HuH-7.5 (cell line): ENCODE results near the gene DCLK2.

Source experiments
- DNase-seq: peaks from one replicate; pipeline ENCODE4 v3.0.0; 2011; ENCODE audit warnings: low spot score

The DCLK2 gene

GRCh38 chr4:150119492-150119891 is 41.2 kb downstream of the DCLK2 start:
- peak; percentile 6 for DNase-seq

GRCh38 chr4:150123087-150123486 is 44.8 kb downstream of the DCLK2 start:
- DNase-seq = no peak

GRCh38 chr4:150123796-150124677 is 45.8 kb downstream of the DCLK2 start:
- no peak for DNase-seq

GRCh38 chr4:150126201-150126863 is 48.1 kb downstream of the DCLK2 start:
- no peak for DNase-seq

- no peak for DNase-seq
These were observed 48.6 kb downstream of the DCLK2 start for GRCh38 chr4:150126864-150127203.

- DNase-seq = no peak
These were observed 49.5 kb downstream of the DCLK2 start for GRCh38 chr4:150127757-150128156.

- no peak for DNase-seq
These were observed 52.7 kb downstream of the DCLK2 start for GRCh38 chr4:150130933-150131332.

GRCh38 chr4:150131581-150132228 is 53.5 kb downstream of the DCLK2 start:
- no peak for DNase-seq

- DNase-seq = no peak
These were observed 55.4 kb downstream of the DCLK2 start for GRCh38 chr4:150133605-150134004.

GRCh38 chr4:150135134-150135772 is 57.0 kb downstream of the DCLK2 start:
- DNase-seq = no peak

- no peak for DNase-seq
These were observed 57.8 kb downstream of the DCLK2 start for GRCh38 chr4:150136036-150136435.

- DNase-seq = no peak
These were observed 58.2 kb downstream of the DCLK2 start for GRCh38 chr4:150136481-150136880.

- no peak for DNase-seq
These were observed 61.1 kb downstream of the DCLK2 start for GRCh38 chr4:150139297-150139865.

GRCh38 chr4:150140774-150141400 is 62.6 kb downstream of the DCLK2 start:
- no peak for DNase-seq

GRCh38 chr4:150141756-150142155 is 63.5 kb downstream of the DCLK2 start:
- no peak for DNase-seq

GRCh38 chr4:150142831-150143230 is 64.6 kb downstream of the DCLK2 start:
- no peak for DNase-seq

GRCh38 chr4:150145090-150145945 is 67.1 kb downstream of the DCLK2 start:
- no peak for DNase-seq

GRCh38 chr4:150145946-150146340 is 67.7 kb downstream of the DCLK2 start:
- DNase-seq = no peak

- DNase-seq = no peak
These were observed 71.1 kb downstream of the DCLK2 start for GRCh38 chr4:150149381-150149780.

- DNase-seq = no peak
These were observed 72.4 kb downstream of the DCLK2 start for GRCh38 chr4:150150629-150151062.

GRCh38 chr4:150152766-150153165 is 74.5 kb downstream of the DCLK2 start:
- DNase-seq = no peak
